ENCODE measurements around the gene PDIA6. TPM values are rescaled to one million over a fixed set of nuclear protein-coding genes. Genes with fewer than 3 reads are reported as not detected.

The PDIA6 gene, protein sequence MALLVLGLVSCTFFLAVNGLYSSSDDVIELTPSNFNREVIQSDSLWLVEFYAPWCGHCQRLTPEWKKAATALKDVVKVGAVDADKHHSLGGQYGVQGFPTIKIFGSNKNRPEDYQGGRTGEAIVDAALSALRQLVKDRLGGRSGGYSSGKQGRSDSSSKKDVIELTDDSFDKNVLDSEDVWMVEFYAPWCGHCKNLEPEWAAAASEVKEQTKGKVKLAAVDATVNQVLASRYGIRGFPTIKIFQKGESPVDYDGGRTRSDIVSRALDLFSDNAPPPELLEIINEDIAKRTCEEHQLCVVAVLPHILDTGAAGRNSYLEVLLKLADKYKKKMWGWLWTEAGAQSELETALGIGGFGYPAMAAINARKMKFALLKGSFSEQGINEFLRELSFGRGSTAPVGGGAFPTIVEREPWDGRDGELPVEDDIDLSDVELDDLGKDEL
- total RNA-seq (ENCODE audit: unreplicated experiment) = 85.8 TPM
- long read RNA-seq, transcript PDIA6-201 (13 exons, 2,338 nt) = major isoform, 166 of 180 reads
- long read RNA-seq, partial matches to known transcripts = 6 of 180 reads
- long read RNA-seq, other reads (novel, unspliced or antisense) = 7 of 180 reads

DNA sequence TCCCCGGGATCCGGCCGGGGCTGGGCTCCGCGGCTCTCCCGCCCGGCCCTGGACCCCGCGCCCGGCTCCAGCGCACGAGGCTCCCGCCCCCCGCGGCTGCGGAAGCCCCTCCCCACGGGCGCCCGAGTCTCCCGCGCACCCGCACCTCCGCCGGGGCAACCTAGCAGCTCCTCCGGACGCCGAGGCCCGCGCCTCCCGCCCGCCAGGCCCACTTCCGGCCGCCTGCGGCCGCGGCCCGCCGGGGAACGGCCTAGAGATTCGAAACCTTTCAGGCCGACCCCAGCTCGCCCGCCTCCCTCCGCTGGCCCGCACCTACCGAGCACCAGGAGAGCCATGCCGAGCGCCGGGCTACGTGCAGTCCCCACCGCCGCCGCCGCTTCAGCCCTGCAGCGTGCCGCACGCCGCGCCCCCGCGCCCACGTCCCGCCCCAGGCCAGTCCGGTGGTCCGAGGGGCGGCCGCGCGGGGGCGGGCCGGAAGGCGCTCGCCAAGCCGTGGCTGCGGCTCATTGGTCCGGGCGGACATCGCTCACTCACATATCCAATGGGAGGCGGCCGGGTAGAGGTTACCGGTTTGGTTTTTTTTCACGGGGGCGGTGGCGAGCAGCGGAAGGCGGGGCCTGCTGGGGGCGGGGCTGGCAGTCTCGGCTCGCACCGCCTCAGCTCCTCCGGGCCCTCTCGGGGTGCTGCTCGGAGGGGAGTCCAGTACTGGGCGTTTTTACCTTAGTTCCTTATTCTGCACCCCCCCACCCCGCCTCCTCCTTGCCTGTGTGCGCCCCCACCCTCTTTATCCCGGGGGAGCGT is at the start of gene PDIA6:
Gene PDIA6, minus strand, starts transcription at position 424 of the 801 bp plus-strand sequence. Its CDS starts 89 bp downstream, at position 335.
- Mint-ChIP-seq H3K9me3 (ENCODE audit: unreplicated experiment) (peaks cover 8% of the 10 kb centered on the region), H3K27me3 (ENCODE audit: unreplicated experiment) (peaks cover 10% of the 10 kb centered on the region), H3K36me3 (ENCODE audit: unreplicated experiment) (no peaks in the 10 kb centered on the region), H3K27ac (ENCODE audit: unreplicated experiment) (peak within 1 kb of the TSS; percentile 28), H3K4me3 (ENCODE audit: unreplicated experiment) (peak within 1 kb of the TSS; percentile 89), H3K4me1 (ENCODE audit: low read depth, unreplicated experiment) (peaks cover 27% of the 10 kb centered on the region)
- TF ChIP-seq, protein P1, sequence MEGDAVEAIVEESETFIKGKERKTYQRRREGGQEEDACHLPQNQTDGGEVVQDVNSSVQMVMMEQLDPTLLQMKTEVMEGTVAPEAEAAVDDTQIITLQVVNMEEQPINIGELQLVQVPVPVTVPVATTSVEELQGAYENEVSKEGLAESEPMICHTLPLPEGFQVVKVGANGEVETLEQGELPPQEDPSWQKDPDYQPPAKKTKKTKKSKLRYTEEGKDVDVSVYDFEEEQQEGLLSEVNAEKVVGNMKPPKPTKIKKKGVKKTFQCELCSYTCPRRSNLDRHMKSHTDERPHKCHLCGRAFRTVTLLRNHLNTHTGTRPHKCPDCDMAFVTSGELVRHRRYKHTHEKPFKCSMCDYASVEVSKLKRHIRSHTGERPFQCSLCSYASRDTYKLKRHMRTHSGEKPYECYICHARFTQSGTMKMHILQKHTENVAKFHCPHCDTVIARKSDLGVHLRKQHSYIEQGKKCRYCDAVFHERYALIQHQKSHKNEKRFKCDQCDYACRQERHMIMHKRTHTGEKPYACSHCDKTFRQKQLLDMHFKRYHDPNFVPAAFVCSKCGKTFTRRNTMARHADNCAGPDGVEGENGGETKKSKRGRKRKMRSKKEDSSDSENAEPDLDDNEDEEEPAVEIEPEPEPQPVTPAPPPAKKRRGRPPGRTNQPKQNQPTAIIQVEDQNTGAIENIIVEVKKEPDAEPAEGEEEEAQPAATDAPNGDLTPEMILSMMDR (IDR thresholded peaks at IDR 0.05; ENCODE audit: partially characterized antibody, unreplicated experiment) = no peak
- DNase-seq = peak; percentile 97

DNA sequence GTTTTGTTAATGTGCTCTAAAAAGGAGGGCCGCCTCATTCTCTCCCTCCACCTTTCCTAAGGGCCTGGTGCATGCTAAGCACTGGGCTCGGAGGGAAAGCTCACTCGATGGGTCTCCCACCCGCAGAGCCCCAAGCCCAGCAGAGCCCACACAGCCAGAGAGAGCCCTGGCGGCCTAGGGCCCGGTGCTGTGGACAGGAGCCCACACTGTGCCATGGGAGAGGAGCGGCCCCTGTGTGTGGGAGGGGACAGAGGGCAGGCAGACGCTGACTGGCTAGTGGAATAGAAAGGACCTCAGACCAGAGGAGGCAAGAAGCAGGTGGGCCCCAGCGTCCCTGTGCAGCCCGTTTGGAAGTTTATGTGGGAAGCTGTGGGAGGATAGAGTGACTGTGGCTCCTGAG is 49.7 kb upstream of the PDIA6 start:
- TF ChIP-seq, protein P1 (IDR thresholded peaks at IDR 0.05; ENCODE audit: partially characterized antibody, unreplicated experiment) = no peak
- no peak overlapping the region for H3K27ac Mint-ChIP-seq (ENCODE audit: unreplicated experiment)
- no peaks in the 10 kb centered on the region for H3K4me1 Mint-ChIP-seq (ENCODE audit: low read depth, unreplicated experiment)
- H3K27me3 Mint-ChIP-seq (ENCODE audit: unreplicated experiment) = peaks cover 5% of the 10 kb centered on the region
- no peak overlapping the region for H3K4me3 Mint-ChIP-seq (ENCODE audit: unreplicated experiment)
- DNase-seq = no peak
- H3K36me3 Mint-ChIP-seq (ENCODE audit: unreplicated experiment) = no peaks in the 10 kb centered on the region
- no peaks in the 10 kb centered on the region for H3K9me3 Mint-ChIP-seq (ENCODE audit: unreplicated experiment)

DNA sequence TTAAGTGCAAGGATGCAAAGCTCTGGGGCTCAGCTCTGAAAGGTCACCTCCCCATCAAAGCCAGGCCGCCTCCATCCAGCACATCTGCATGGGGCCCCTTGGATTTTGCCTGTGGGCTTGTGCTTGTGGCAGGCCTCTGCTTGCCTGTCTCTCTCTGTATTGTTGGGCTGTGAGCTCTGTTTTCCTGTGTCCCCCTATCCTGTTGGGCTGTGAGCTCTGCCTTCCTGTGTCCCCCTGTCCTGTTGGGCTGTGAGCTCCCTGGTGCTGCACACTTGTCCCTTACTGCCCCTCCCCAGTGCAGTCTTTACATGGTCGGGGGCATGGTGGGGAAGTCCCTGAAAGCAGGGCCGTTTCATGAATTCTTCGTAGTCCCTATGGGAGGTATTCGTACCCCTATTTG is 49.2 kb upstream of the PDIA6 start:
- no peak overlapping the region for H3K27ac Mint-ChIP-seq (ENCODE audit: unreplicated experiment)
- no peak overlapping the region for H3K4me3 Mint-ChIP-seq (ENCODE audit: unreplicated experiment)

DNA sequence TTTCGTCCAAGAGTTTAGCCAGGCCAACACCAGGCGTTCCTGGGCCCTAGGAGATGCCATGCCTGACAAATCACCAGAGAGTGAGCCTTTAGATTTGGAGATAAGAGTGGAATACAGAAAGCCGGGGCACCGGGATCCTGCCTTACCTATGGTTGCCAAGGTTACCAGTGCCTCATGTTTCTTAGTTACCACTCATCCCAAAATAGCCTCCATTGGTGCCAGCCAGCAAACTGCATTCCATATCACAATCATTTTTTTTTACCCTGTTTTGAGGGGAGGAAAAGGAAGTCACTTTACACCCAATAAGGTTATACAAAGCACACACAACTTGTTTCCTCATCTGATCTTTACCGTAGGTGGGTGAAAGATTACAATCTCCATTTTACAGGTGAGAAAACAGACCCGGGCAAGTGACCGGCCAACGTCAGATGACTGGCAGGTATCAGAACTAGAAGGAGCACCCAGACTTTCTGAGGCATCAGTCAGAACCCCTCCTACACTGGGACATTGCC is 48.3 kb upstream of the PDIA6 start:
- Mint-ChIP-seq H3K4me3 (ENCODE audit: unreplicated experiment) (no peak overlapping the region), H3K27ac (ENCODE audit: unreplicated experiment) (no peak overlapping the region), H3K4me1 (ENCODE audit: low read depth, unreplicated experiment) (no peaks in the 10 kb centered on the region), H3K27me3 (ENCODE audit: unreplicated experiment) (peaks cover 5% of the 10 kb centered on the region), H3K9me3 (ENCODE audit: unreplicated experiment) (no peaks in the 10 kb centered on the region), H3K36me3 (ENCODE audit: unreplicated experiment) (no peaks in the 10 kb centered on the region)
- no peak for DNase-seq
- TF ChIP-seq, protein P1 (IDR thresholded peaks at IDR 0.05; ENCODE audit: partially characterized antibody, unreplicated experiment) = no peak

More for the DNA sequence above, 49.2 kb upstream of the PDIA6 start:
- no peaks in the 10 kb centered on the region for H3K36me3 Mint-ChIP-seq (ENCODE audit: unreplicated experiment)
- no peaks in the 10 kb centered on the region for H3K9me3 Mint-ChIP-seq (ENCODE audit: unreplicated experiment)
- TF ChIP-seq, protein P1 (IDR thresholded peaks at IDR 0.05; ENCODE audit: partially characterized antibody, unreplicated experiment) = no peak
- no peak for DNase-seq
- no peaks in the 10 kb centered on the region for H3K4me1 Mint-ChIP-seq (ENCODE audit: low read depth, unreplicated experiment)
- peaks cover 5% of the 10 kb centered on the region for H3K27me3 Mint-ChIP-seq (ENCODE audit: unreplicated experiment)
